Astrocyte of the cerebellum (primary cell): ENCODE results near the gene STARD4.
A peak's percentile ranks its signal among the peaks of the same experiment; 100 is the strongest.

Source experiments
- DNase-seq: peaks from one replicate; pipeline ENCODE4 v3.0.0-alpha.2; 2011; ENCODE audit warnings: low read depth
- H3K4me3 ChIP-seq: 2 replicates; pipeline ENCODE4 v1.5.1; 2011; ENCODE audit warnings: mild to moderate bottlenecking, low read depth, low read length, moderate library complexity
- in situ Hi-C: cut with HindIII; loops from 2 replicates; pipeline ENCODE4 v1.10.0; 2017; ENCODE audit warnings: low sequenced_read_pairs
- TF ChIP-seq, protein P1 (sequence below): IDR thresholded peaks from 2 replicates; pipeline ENCODE4 v1.5.1; 2012; ENCODE audit warnings: low read length, low read depth, moderate library complexity, mild to moderate bottlenecking; ENCODE audit errors: missing control alignments

The STARD4 gene

DNA sequence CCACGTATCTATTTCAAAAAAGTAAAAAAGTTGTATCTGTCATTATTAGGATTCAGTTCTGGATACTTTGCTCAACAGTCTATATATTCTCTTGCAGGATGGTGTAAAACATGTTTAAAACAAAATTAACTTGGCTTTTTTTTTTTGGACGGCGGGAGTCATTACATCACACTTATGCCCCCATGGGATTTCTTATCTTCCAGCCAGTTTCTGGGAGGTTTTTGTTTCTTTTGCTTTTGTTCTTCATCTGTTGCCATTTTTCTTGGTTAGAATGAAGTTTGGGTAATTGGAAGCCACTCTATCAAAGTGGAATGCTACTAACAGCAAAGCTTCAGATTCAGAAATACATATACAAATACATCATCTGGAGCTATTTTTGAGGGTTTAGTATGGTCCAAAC lies 1.8 kb upstream of the STARD4 start:
- TF ChIP-seq, protein P1, sequence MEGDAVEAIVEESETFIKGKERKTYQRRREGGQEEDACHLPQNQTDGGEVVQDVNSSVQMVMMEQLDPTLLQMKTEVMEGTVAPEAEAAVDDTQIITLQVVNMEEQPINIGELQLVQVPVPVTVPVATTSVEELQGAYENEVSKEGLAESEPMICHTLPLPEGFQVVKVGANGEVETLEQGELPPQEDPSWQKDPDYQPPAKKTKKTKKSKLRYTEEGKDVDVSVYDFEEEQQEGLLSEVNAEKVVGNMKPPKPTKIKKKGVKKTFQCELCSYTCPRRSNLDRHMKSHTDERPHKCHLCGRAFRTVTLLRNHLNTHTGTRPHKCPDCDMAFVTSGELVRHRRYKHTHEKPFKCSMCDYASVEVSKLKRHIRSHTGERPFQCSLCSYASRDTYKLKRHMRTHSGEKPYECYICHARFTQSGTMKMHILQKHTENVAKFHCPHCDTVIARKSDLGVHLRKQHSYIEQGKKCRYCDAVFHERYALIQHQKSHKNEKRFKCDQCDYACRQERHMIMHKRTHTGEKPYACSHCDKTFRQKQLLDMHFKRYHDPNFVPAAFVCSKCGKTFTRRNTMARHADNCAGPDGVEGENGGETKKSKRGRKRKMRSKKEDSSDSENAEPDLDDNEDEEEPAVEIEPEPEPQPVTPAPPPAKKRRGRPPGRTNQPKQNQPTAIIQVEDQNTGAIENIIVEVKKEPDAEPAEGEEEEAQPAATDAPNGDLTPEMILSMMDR: no peak
- DNase-seq: no peak
- in situ Hi-C loops: no loop called here
- H3K4me3 ChIP-seq: no peak overlapping the region

DNA sequence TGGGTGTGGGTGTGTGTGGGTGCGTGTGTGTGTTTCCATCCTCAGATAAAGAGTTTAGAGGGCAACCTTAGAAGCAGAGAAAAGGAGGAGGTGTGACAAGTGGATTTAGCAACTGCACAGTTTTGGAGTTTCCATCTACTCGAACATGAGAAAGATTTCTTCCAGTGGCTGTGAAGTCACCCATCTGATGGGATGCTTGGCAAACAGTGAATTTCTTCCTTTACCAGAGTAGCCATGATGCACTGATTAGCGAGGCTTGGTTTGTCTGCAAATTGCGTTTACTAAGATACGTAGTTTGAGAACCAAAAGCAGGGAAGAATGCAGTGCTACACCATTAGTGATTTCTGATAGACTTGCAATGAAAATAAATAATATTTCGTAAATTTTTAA lies 791 bp upstream of the STARD4 start:
- TF ChIP-seq, protein P1: no peak
- in situ Hi-C loops: no loop called here
- DNase-seq: no peak
- peak overlapping the region; percentile 82 for H3K4me3 ChIP-seq

DNA sequence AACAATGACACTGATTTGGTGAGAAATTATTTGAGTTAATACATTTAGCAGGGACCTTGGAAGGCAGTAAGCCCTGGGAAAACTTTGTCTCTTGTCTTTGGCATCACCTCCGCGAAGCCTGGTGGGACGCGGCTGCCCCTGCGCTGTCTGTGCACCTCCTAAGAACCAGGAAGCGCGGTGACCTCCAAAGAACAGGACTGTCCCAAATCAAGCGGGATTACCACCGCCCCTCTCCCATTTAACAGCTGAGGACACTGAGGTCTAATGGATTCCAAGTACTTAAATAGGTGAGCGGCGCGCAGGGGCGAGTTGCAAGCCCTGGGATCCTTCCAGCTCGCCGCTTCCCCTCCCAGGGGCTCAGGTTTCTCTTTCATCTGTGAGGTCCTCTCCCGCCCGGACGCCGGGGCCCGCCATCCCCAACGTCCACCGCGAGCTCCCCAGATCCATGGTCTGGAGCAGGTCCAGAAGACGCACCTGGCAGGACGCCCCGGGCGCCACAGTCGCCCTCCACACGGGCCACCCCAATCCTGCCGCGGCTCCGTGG lies 432 bp downstream of the STARD4 start:
- DNase-seq: no peak
- TF ChIP-seq, protein P1: no peak
- in situ Hi-C loops: no loop called here
- H3K4me3 ChIP-seq: peak overlapping the region; percentile 82

DNA sequence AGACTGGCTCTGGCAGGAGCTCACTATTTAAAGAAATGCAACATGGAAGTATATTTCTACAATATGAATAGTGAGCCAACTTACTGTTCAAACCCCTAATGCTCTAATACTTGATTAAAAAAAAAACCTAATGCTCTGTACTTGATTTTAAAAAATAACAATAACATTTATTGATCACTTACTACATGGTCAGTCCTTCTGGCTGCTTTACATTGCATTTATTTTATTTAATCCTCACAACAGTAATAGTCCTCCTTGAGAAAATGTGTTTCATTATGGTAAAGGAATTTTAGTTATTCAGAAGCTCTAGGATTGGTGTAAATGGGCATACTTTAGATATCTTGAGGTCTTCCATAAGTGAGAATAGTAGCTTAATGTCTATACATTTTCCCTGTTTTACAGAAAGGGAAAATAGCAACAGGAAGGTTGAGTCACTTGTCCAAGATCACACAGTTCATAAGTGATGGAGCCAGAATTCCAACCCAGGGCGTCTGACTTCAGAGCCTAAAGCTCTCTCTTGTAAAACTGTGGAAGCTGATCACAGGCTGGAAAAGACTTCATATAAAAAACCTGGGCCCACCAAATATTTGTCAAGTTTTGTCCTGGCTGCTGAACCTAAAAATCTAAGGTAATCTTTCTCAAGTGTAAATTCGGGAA lies 1.0 kb downstream of the STARD4 start:
- TF ChIP-seq, protein P1: no peak
- H3K4me3 ChIP-seq: peak overlapping the region; percentile 82
- DNase-seq: no peak
- in situ Hi-C loops: no loop called here

DNA sequence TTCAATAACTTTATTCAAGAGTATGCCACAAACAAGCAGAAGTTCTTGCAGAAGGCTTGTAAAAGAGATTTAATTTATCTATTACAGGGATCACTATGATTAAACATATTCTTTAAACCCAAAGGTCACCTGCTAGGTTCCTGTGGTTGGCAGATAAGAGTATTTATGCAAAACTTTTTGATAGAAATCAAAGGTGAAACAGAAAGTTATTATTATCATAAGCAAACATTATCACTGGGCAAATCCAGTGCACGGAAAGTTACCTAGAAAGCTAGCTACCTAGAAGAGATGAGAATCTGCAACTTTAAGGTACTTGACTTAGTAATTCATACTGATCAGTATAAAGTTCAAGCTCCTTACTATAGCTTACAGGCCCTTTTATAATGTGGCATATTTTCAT lies 3.2 kb downstream of the STARD4 start:
- no peak for DNase-seq
- TF ChIP-seq, protein P1: no peak
- no peak overlapping the region for H3K4me3 ChIP-seq
- in situ Hi-C loops: no loop called here

DNA sequence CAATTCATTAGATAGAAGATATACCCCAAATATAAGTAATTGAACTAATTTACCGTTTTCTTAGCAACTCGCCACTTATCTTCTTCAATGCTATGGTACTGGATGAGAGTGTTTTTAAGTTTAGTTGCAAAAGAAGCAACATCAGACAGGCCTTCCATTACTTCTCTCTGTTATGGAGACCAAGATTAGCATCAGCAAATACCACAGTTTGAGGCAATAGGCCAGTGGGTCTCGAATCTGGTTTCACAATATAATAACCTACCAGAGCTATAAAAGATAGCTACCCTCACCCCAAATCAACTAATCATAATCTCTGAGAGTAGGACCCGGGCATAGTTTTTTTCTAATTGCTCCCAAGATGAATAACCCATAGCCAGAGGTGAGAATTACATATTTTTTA lies 5.1 kb downstream of the STARD4 start:
- in situ Hi-C loops: no loop called here
- DNase-seq: no peak
- H3K4me3 ChIP-seq: no peak overlapping the region
- TF ChIP-seq, protein P1: no peak
